HL-60 (cell line): ENCODE results near the gene SLC52A1.

Experiments
- POLR2AphosphoS5 ChIP-seq: IDR thresholded peaks from 2 replicates; pipeline ENCODE4 v1.6.1; 2012; ENCODE audit warnings: low read depth
- SPI1 ChIP-seq: IDR thresholded peaks from 2 replicates; pipeline ENCODE4 v1.6.1; 2012; ENCODE audit warnings: low read depth, mild to moderate bottlenecking, borderline replicate concordance
- TF ChIP-seq, protein P1 (sequence below): IDR thresholded peaks from one replicate; pipeline ENCODE4 v1.5.1; 2011; ENCODE audit warnings: low read length, control low read depth, inconsistent platforms; ENCODE audit not compliant: insufficient read depth
- TF ChIP-seq, protein P2 (sequence below): IDR thresholded peaks from 2 replicates; pipeline ENCODE4 v1.6.1; 2012; ENCODE audit warnings: low read depth; ENCODE audit not compliant: insufficient replicate concordance

GRCh38 chr17:5024604-5025003, 10.6 kb downstream of the SLC52A1 start:
- TF ChIP-seq, protein P1, sequence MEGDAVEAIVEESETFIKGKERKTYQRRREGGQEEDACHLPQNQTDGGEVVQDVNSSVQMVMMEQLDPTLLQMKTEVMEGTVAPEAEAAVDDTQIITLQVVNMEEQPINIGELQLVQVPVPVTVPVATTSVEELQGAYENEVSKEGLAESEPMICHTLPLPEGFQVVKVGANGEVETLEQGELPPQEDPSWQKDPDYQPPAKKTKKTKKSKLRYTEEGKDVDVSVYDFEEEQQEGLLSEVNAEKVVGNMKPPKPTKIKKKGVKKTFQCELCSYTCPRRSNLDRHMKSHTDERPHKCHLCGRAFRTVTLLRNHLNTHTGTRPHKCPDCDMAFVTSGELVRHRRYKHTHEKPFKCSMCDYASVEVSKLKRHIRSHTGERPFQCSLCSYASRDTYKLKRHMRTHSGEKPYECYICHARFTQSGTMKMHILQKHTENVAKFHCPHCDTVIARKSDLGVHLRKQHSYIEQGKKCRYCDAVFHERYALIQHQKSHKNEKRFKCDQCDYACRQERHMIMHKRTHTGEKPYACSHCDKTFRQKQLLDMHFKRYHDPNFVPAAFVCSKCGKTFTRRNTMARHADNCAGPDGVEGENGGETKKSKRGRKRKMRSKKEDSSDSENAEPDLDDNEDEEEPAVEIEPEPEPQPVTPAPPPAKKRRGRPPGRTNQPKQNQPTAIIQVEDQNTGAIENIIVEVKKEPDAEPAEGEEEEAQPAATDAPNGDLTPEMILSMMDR: no peak
- TF ChIP-seq POLR2AphosphoS5 (no peak), SPI1 (no peak)
- TF ChIP-seq, protein P2, sequence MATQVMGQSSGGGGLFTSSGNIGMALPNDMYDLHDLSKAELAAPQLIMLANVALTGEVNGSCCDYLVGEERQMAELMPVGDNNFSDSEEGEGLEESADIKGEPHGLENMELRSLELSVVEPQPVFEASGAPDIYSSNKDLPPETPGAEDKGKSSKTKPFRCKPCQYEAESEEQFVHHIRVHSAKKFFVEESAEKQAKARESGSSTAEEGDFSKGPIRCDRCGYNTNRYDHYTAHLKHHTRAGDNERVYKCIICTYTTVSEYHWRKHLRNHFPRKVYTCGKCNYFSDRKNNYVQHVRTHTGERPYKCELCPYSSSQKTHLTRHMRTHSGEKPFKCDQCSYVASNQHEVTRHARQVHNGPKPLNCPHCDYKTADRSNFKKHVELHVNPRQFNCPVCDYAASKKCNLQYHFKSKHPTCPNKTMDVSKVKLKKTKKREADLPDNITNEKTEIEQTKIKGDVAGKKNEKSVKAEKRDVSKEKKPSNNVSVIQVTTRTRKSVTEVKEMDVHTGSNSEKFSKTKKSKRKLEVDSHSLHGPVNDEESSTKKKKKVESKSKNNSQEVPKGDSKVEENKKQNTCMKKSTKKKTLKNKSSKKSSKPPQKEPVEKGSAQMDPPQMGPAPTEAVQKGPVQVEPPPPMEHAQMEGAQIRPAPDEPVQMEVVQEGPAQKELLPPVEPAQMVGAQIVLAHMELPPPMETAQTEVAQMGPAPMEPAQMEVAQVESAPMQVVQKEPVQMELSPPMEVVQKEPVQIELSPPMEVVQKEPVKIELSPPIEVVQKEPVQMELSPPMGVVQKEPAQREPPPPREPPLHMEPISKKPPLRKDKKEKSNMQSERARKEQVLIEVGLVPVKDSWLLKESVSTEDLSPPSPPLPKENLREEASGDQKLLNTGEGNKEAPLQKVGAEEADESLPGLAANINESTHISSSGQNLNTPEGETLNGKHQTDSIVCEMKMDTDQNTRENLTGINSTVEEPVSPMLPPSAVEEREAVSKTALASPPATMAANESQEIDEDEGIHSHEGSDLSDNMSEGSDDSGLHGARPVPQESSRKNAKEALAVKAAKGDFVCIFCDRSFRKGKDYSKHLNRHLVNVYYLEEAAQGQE: no peak
